ENCODE measurements around the gene YIPF1.

- TF ChIP-seq USF1 (IDR thresholded peaks at IDR 0.05): peak; percentile 60
- TF ChIP-seq EGR1 (IDR thresholded peaks at IDR 0.05): no peak
- TF ChIP-seq TAF1 (IDR thresholded peaks at IDR 0.05; ENCODE audit: low read depth): peak; percentile 70
These were observed 51.5 kb downstream of the YIPF1 start, which contains the start of gene NDC1 for GRCh38 chr1:53837924-53838653.
